Breast epithelium (tissue), 3 donors: ENCODE measurements around the gene RETNLB.

Source experiments
- CTCF ChIP-seq, 3 donors: fragments of 450-650 bp; IDR thresholded peaks; one replicate each; pipeline ENCODE4 v1.5.1; 2016 to 2017; ENCODE audit warnings: antibody characterized with exemption in 3 of 3, mild to moderate bottlenecking in 3 of 3, moderate library complexity in 3 of 3
- POLR2A ChIP-seq: fragments of 450-650 bp; IDR thresholded peaks from one replicate; pipeline ENCODE4 v1.6.1; 2016; ENCODE audit warnings: antibody characterized with exemption, mild to moderate bottlenecking, moderate library complexity

GRCh38 chr3:108791473-108791872, 34.3 kb upstream of the RETNLB start:
- TF ChIP-seq CTCF (IDR thresholded peaks at IDR 0.05) (no peak), POLR2A (no peak)
